PC-3 (cell line): ENCODE measurements around the gene ATP5PB.

ENCODE experiments used
- CTCF ChIP-seq: fragments of 300-600 bp; sonication (generic); conservative IDR thresholded peaks from 2 replicates; pipeline ENCODE4 v1.5.1; 2017; ENCODE audit warnings: antibody characterized with exemption, low read depth, mild to moderate bottlenecking, low read length
- EZH2 ChIP-seq: fragments of 300-600 bp; sonication (generic); IDR thresholded peaks from one replicate; pipeline ENCODE4 v1.6.1; 2017; ENCODE audit warnings: antibody characterized with exemption, mild to moderate bottlenecking, low read length; ENCODE audit not compliant: unreplicated experiment
- EZH2phosphoT487 ChIP-seq: fragments of 300-600 bp; sonication (generic); IDR thresholded peaks from 2 replicates; pipeline ENCODE4 v1.6.1; 2018; ENCODE audit warnings: mild to moderate bottlenecking, antibody characterized with exemption, low read length, borderline replicate concordance

GRCh38 chr1:111448918-111449702 lies at the start of gene ATP5PB, which contains the start of gene WDR77:
- TF ChIP-seq EZH2phosphoT487 = no peak
- no peak for TF ChIP-seq CTCF
- TF ChIP-seq EZH2 = no peak
